HCT116 (cell line): ENCODE data around the gene BRI3BP. TPM values are rescaled to one million over a fixed set of nuclear protein-coding genes. Genes with fewer than 3 reads are reported as not detected.

Source experiments
- ATAC-seq: fragments of 200-7000 bp; cut with Tn5 transposase; 2 replicates; pipeline ENCODE4 v1.9.1; 2020; ENCODE audit warnings: mild to moderate bottlenecking, moderate library complexity
- BruUV-seq: library from RNA; stranded (reverse); fragments of 400-500 nt; replicated peaks from 2 replicates; lab custom pipeline; 2021; lab: Mats Ljungman, UMichigan
- CTCF ChIA-PET: fragments of 300-600 bp; sonication (Branson Sonifier 250); formaldehyde crosslinking; loops from one replicate; lab custom pipeline; 2021; ENCODE audit warnings: antibody characterized with exemption; lab: Charles Lee
- POLR2A ChIA-PET: fragments of 300-600, 350-600 bp; sonication (Branson Sonifier 250); formaldehyde crosslinking; loops from one replicate; lab custom pipeline; 2021; ENCODE audit warnings: antibody characterized with exemption; lab: Charles Lee
- RAD21 ChIA-PET, 2 experiments: fragments of 300-600 bp; sonication (Branson Sonifier 250); formaldehyde crosslinking; loops; one replicate each; lab custom pipeline; 2023; ENCODE audit warnings: low total read pairs in 2 of 2; ENCODE audit not compliant: uncharacterized antibody in 2 of 2, unreplicated experiment in 2 of 2, low non-redundant PET in 1 of 2; lab: Charles Lee
- DNase-seq: peaks from one replicate; pipeline ENCODE4 v3.0.0-alpha.2; 2010; ENCODE audit warnings: low read depth, low spot score
- H2AFZ ChIP-seq: fragments of 200-600 bp; shearing (Covaris generic), sonication (generic); 2 replicates; pipeline ENCODE4 v1.6.1; 2017; ENCODE audit warnings: low read depth, mixed run types, mixed read lengths, antibody characterized with exemption, low read length; ENCODE audit not compliant: poor library complexity, severe bottlenecking
- H3K27ac ChIP-seq: 2 replicates; pipeline ENCODE4 v1.5.1; 2012; ENCODE audit warnings: low read depth, low read length
- H3K27me3 ChIP-seq: fragments of 200-600 bp; sonication (generic); 2 replicates; pipeline ENCODE4 v1.6.1; 2016; ENCODE audit warnings: mixed run types, low read length, mixed read lengths; ENCODE audit not compliant: insufficient read depth
- H3K36me3 ChIP-seq, 2 experiments: fragments of 200-500 bp in 1 of 2; fragments of 200-600 bp in 1 of 2; sonication (Bioruptor generic) in 1 of 2; sonication (generic) in 1 of 2; 2 replicates each; pipeline versions ENCODE4 v1.5.1 to v1.6.1; 2014 to 2016; ENCODE audit warnings: low read length in 2 of 2, inconsistent platforms in 1 of 2, mixed read lengths in 1 of 2, mixed run types in 1 of 2; ENCODE audit not compliant: insufficient read depth in 2 of 2, control insufficient read depth in 1 of 2
- H3K4me1 ChIP-seq, 2 experiments: fragments of 200-600 bp in 1 of 2; sonication (generic) in 1 of 2; 2 replicates each; pipeline versions ENCODE4 v1.5.1 to v1.6.1; 2012 to 2017; ENCODE audit warnings: low read length in 2 of 2, inconsistent platforms in 1 of 2, mild to moderate bottlenecking in 1 of 2, mixed read lengths in 1 of 2, mixed run types in 1 of 2, moderate library complexity in 1 of 2; ENCODE audit not compliant: insufficient read depth in 2 of 2, control insufficient read depth in 1 of 2
- H3K4me2 ChIP-seq: fragments of 200-600 bp; sonication (generic); 2 replicates; pipeline ENCODE4 v1.6.1; 2017; ENCODE audit warnings: mixed run types, low read length, mixed read lengths
- H3K4me3 ChIP-seq, 2 experiments: fragments of 200-600 bp in 1 of 2; sonication (generic) in 1 of 2; replicated peaks in 1 of 2; 2 replicates each; pipeline ENCODE4 v1.5.1; 2011 to 2016; ENCODE audit warnings: low read length in 2 of 2, control low read depth in 1 of 2, low read depth in 1 of 2, mild to moderate bottlenecking in 1 of 2, mixed read lengths in 1 of 2, mixed run types in 1 of 2
- H3K79me2 ChIP-seq: fragments of 200-600 bp; sonication (generic); 2 replicates; pipeline ENCODE4 v1.6.1; 2017; ENCODE audit warnings: mild to moderate bottlenecking, mixed run types, low read length, moderate library complexity, mixed read lengths; ENCODE audit not compliant: insufficient read depth
- H3K9ac ChIP-seq: fragments of 200-600 bp; sonication (generic); 2 replicates; pipeline ENCODE4 v1.6.1; 2016; ENCODE audit warnings: low read length, mixed read lengths
- H3K9me2 ChIP-seq: fragments of 200-600 bp; sonication (generic), shearing (Covaris generic); 2 replicates; pipeline ENCODE4 v1.6.1; 2017; ENCODE audit warnings: mixed run types, mild to moderate bottlenecking, moderate library complexity; ENCODE audit not compliant: insufficient read depth
- H3K9me3 ChIP-seq, 2 experiments: fragments of 200-500 bp in 1 of 2; fragments of 200-600 bp in 1 of 2; sonication (Bioruptor generic) in 1 of 2; sonication (generic) in 1 of 2; 2 replicates each; pipeline ENCODE4 v1.6.1; 2014 to 2017; ENCODE audit warnings: low read length in 2 of 2, mixed read lengths in 2 of 2, inconsistent platforms in 1 of 2, low read depth in 1 of 2, mild to moderate bottlenecking in 1 of 2, mixed run types in 1 of 2, moderate library complexity in 1 of 2; ENCODE audit not compliant: control insufficient read depth in 1 of 2, insufficient read depth in 1 of 2
- H4K20me1 ChIP-seq: fragments of 200-600 bp; sonication (generic), shearing (Covaris generic); 2 replicates; pipeline ENCODE4 v1.6.1; 2017; ENCODE audit warnings: mixed run types, mild to moderate bottlenecking, moderate library complexity; ENCODE audit not compliant: insufficient read depth
- CTCF ChIP-seq, 3 experiments: fragments of 200-600 bp in 1 of 3; sonication (generic) in 1 of 3; IDR thresholded peaks in 2 of 3; conservative IDR thresholded peaks in 1 of 3; 2 replicates each; pipeline ENCODE4 v1.5.1; 2012 to 2017; ENCODE audit warnings: low read depth in 2 of 3, low read length in 2 of 3, antibody characterized with exemption in 1 of 3, borderline replicate concordance in 1 of 3, control low read depth in 1 of 3, mild to moderate bottlenecking in 1 of 3, mixed read lengths in 1 of 3, mixed run types in 1 of 3, moderate library complexity in 1 of 3; ENCODE audit not compliant: insufficient read depth in 1 of 3
- EGR1 ChIP-seq: IDR thresholded peaks from 2 replicates; pipeline ENCODE4 v1.6.1; 2012; ENCODE audit warnings: low read depth
- POLR2A ChIP-seq: IDR thresholded peaks from 2 replicates; pipeline ENCODE4 v1.7.0; 2011; ENCODE audit warnings: borderline replicate concordance; ENCODE audit not compliant: insufficient read depth, insufficient read length; ENCODE audit errors: extremely low read depth
- POLR2AphosphoS5 ChIP-seq: IDR thresholded peaks from 2 replicates; pipeline ENCODE4 v1.6.1; 2011; ENCODE audit warnings: mild to moderate bottlenecking, low read depth, low read length, moderate library complexity
- REST ChIP-seq: IDR thresholded peaks from 2 replicates; pipeline ENCODE4 v1.6.1; 2012; ENCODE audit warnings: low read depth
- SIN3A ChIP-seq: IDR thresholded peaks from 2 replicates; pipeline ENCODE4 v1.6.1; 2012; ENCODE audit warnings: low read depth
- SRF ChIP-seq: IDR thresholded peaks from 2 replicates; pipeline ENCODE4 v1.6.1; 2012; ENCODE audit warnings: low read depth
- intact Hi-C: fragments of 100-400 bp; cut with micrococcal nuclease; formaldehyde crosslinking; loops from 2 replicates; pipeline ENCODE4 v1.10.0; 2022
- total RNA-seq: library from RNA; stranded (reverse); gene quantifications from one replicate; pipeline ENCODE4 v1.2.1, GENCODE V29; 2021; ENCODE audit not compliant: unreplicated experiment

BRI3BP gene
- total RNA-seq, 1 experiment from 2014 or later = 40.1 TPM

- ChIA-PET POLR2A (no interaction called here), CTCF (no interaction called here)
- no peak overlapping the region for H2AFZ ChIP-seq
- H3K4me2 ChIP-seq = no peak overlapping the region
- no peak for DNase-seq
- H4K20me1 ChIP-seq = no peaks in the 10 kb centered on the region
- no peaks in the 10 kb centered on the region for H3K9me2 ChIP-seq
- no peak for ATAC-seq
- intact Hi-C loops = no loop called here
- H3K4me3 ChIP-seq = no peak overlapping the region
- H3K27ac ChIP-seq = no peak overlapping the region
- H3K36me3 ChIP-seq = peaks cover 11 to 29% of the 10 kb centered on the region in 2 experiments; a peak in 3 of 4 replicates
- H3K79me2 ChIP-seq = no peaks in the 10 kb centered on the region
- H3K4me1 ChIP-seq = no peaks in the 10 kb centered on the region
- H3K9me3 ChIP-seq = no peaks in the 10 kb centered on the region
- H3K27me3 ChIP-seq = no peaks in the 10 kb centered on the region
- TF ChIP-seq POLR2AphosphoS5 (no peak), CTCF (IDR thresholded peaks at IDR 0.05 in 2 of 3, conservative IDR thresholded peaks at IDR 0.05 in 1 of 3; ENCODE audit: borderline replicate concordance in 1 of 3, insufficient read depth in 1 of 3, low read depth in 2 of 3, low read length in 2 of 3) (no peak), SIN3A (no peak), EGR1 (no peak), SRF (no peak)
- TF ChIP-seq, all 23 proteins: peak for 0
- RAD21 ChIA-PET = no interaction called here
- H3K9ac ChIP-seq = no peak overlapping the region
- no TSS peak for BruUV-seq
These were observed 24.9 kb downstream of the BRI3BP start for GRCh38 chr12:125018356-125018755.

GRCh38 chr12:125021096-125021495, 27.7 kb downstream of the BRI3BP start:
- Histone ChIP-seq H3K4me1 (no peaks in the 10 kb centered on the region), H3K9ac (no peak overlapping the region), H3K4me3 (no peak overlapping the region), H2AFZ (no peak overlapping the region), H3K27me3 (no peaks in the 10 kb centered on the region), H3K9me2 (no peaks in the 10 kb centered on the region), H4K20me1 (no peaks in the 10 kb centered on the region), H3K79me2 (no peaks in the 10 kb centered on the region), H3K9me3 (no peaks in the 10 kb centered on the region), H3K27ac (no peak overlapping the region), H3K36me3 (peaks cover 7 to 15% of the 10 kb centered on the region in 2 experiments; a peak in 3 of 4 replicates), H3K4me2 (no peak overlapping the region)
- ATAC-seq = no peak
- ChIA-PET POLR2A (no interaction called here), CTCF (no interaction called here), RAD21 (no interaction called here)
- TF ChIP-seq POLR2A (no peak), REST (no peak)
- intact Hi-C loops = no loop called here
- DNase-seq = no peak
- no TSS peak for BruUV-seq
